Right kidney (tissue), 1 donor: ENCODE measurements around the gene AXDND1.
"Not testable (repeated sequence)": the region's sequence is repeated elsewhere in the genome, so short reads cannot be mapped to it uniquely, and the experiment has no call there.

Source experiments
- DNase-seq: peaks from one replicate; pipeline ENCODE4 v3.0.0-alpha.2; 2016

The AXDND1 gene

GRCh38 chr1:179459606-179460206 lies 93.9 kb downstream of the AXDND1 start:
- DNase-seq: not testable (repeated sequence)

DNA sequence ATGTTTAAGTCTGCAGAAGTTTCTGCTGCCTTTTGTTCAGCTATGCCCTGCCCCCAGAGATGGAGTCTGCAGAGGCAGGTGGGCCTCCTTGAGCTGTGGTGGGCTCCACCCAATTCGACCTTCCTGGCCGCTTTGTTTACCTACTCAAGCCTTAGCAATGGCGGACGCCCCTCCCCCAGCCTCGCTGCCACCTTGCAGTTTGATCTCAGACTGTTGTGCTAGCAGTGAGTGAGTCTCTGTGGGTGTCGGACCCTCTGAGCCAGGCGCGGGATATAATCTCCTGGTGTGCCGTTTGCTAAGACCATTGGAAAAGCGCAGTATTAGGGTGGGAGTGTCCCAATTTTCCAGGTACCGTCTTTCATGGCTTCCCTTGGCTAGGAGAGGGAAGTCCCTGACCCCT lies 99.9 kb downstream of the AXDND1 start:
- not testable (repeated sequence) for DNase-seq

- DNase-seq: no peak
Observed at GRCh38 chr1:179474713-179475112, 108.9 kb downstream of the AXDND1 start.

DNA sequence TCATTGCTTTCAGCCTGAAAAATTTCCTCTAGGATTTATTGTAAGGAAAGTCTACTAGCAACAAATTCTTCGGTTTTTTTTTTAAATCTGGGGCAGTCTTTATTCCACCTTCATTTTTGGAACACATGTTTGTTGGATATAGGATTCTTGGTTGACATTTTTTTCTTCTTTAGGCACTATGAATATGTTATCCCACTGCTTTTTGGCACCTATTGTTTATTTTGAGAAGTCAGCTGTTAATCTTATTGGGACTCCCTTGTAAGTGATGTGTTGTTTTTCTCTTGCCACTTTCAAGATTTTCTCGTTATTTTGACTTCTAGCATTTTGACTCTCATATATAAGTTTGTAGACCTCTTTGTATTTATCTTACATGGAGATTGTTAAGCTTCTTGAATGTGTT lies 110.7 kb downstream of the AXDND1 start:
- DNase-seq: no peak

- DNase-seq: no peak
Observed at GRCh38 chr1:179478370-179478769, 112.6 kb downstream of the AXDND1 start.

DNA sequence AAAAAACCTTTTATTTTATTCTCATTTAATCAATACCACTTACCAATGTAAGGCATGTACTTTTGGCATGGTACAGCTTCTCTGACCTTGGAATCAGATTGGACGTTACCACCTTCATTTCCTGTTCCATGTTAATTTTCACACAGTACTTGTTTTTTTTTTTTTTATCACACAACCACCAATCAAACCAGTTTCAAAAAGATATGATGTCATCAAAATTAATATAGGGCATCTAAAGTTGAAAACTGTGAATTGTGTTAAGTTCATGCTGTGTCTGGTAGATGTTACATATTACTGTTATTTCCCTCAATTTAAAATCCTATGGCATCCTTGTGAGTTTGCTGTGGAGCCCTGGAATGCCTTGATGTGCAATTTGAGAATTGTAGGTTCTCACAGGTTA lies 124.8 kb downstream of the AXDND1 start:
- DNase-seq: no peak

DNA sequence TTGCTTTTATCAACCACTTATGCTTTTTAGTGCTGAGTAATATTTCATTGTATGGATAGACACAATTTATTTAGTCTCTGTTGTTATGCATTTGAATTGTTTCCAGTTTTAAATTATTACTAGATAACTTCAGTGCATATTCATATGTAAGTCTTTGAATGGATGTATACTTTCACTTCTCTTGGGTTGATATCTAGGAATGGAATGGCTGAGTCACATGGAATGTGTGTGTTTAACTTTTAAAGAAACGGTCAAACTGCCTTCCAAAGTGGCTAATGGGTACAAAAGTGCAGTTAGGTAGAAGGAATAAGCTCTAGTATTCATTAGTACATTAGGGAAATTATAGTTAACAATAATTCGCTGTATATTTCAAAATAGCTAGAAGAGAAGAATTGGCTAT lies 127.6 kb downstream of the AXDND1 start:
- DNase-seq: no peak

GRCh38 chr1:179506199-179506598 lies 140.4 kb downstream of the AXDND1 start:
- no peak for DNase-seq

GRCh38 chr1:179509384-179509783 lies 143.6 kb downstream of the AXDND1 start:
- no peak for DNase-seq

DNA sequence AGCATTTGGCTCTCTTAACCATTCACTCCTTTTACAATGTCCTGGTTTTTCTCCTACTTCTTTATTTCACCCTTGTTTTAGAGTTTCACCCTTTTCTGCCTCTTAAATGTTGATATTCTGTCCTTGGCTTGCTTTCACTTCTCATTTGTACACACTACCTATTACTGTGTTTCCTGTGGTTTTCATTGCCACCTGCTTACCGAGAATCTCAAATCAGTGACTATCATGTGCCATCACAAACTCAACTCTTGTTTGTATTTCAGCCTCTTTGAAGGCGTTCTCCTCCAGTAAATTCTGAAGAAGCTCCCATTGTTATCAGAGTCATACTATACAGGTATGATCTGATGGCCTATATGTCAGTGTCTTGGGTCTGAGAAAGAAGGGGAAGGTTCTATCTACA lies 144.3 kb downstream of the AXDND1 start:
- DNase-seq: no peak

- no peak for DNase-seq
Observed at GRCh38 chr1:179516976-179517705, 151.4 kb downstream of the AXDND1 start.

GRCh38 chr1:179518544-179518943 lies 152.8 kb downstream of the AXDND1 start:
- not testable (repeated sequence) for DNase-seq

- DNase-seq: no peak
Observed at GRCh38 chr1:179529482-179530195, 163.9 kb downstream of the AXDND1 start.

- DNase-seq: no peak
Observed at GRCh38 chr1:179530352-179530751, 164.6 kb downstream of the AXDND1 start.

- DNase-seq: no peak
Observed at GRCh38 chr1:179541774-179542173, 176.0 kb downstream of the AXDND1 start.

DNA sequence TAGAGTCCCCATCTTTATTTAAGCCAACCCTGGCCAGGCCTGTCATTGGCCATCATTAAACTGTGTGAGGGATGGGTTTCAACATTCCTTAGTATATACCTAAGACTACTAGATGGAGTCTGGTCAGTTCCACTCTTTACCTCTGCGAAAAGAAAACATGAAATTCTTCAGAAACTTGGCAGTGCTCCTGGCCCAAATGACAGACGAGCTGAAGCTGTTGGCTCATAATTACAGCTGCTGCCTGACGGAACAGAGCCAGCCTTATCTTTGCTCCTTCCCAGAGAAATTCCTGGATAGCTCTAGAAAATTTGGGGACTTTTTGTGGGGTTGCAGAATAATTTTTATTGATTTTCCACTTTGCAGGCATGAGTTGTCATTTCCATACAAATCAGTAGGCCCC lies 179.6 kb downstream of the AXDND1 start:
- no peak for DNase-seq

GRCh38 chr1:179547021-179547535 lies 181.3 kb downstream of the AXDND1 start:
- no peak for DNase-seq

- DNase-seq: no peak
Observed at GRCh38 chr1:179548666-179549367, 183.0 kb downstream of the AXDND1 start.

- no peak for DNase-seq
Observed at GRCh38 chr1:179549368-179549700, 183.6 kb downstream of the AXDND1 start.

DNA sequence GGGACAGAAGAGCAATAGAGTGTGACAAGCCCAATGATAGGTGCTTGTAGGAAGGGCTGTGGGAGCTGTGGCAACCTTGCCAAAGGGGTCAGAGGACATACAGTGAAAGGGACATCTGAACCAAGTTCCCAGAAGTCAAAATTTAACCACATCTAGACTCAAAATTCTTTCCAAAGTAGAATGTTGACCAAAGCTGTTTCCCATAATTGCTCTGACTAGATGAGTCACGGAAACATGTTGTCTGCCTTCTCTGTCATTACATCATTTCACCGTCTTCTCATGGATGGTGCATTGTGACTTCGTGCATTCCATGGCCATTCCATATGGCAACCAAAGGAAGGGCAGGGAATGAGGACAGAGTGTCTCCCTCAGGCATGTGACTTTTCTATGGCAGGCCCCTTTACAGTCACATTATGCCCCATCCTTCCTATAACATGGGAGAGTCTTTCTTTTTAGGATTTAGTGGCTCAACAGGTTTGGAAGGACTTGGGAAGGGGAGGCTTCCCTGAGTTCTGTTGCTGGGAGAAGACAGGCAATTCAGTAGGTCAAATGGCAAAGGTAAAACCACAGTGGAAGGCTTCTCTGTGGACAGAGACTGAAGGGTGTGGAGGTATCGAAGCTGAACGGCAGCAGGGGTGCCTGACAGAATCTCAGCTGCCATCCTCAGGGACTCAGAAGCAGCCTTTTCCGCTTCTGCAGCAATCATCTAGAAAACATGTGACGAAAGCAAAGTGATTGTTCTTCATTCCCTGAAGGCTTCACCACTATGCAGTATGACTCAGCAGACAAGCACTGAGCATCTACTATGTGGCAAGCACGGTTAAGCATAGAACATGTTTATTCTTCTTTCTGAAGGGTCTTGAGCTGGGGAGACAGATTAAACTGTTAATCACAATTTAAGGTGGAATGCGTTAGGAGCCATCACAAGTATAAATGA lies 185.2 kb downstream of the AXDND1 start:
- DNase-seq: no peak

GRCh38 chr1:179554427-179554826 lies 188.7 kb downstream of the AXDND1 start:
- DNase-seq: no peak

GRCh38 chr1:179558078-179558477 lies 192.3 kb downstream of the AXDND1 start:
- DNase-seq: no peak
